Measurements from ENCODE around the gene SUN1. TPM values are rescaled to one million over a fixed set of nuclear protein-coding genes. Genes with fewer than 3 reads are reported as not detected.

SUN1 gene
- total RNA-seq, 1 experiment from 2014 or later: 126 TPM

DNA sequence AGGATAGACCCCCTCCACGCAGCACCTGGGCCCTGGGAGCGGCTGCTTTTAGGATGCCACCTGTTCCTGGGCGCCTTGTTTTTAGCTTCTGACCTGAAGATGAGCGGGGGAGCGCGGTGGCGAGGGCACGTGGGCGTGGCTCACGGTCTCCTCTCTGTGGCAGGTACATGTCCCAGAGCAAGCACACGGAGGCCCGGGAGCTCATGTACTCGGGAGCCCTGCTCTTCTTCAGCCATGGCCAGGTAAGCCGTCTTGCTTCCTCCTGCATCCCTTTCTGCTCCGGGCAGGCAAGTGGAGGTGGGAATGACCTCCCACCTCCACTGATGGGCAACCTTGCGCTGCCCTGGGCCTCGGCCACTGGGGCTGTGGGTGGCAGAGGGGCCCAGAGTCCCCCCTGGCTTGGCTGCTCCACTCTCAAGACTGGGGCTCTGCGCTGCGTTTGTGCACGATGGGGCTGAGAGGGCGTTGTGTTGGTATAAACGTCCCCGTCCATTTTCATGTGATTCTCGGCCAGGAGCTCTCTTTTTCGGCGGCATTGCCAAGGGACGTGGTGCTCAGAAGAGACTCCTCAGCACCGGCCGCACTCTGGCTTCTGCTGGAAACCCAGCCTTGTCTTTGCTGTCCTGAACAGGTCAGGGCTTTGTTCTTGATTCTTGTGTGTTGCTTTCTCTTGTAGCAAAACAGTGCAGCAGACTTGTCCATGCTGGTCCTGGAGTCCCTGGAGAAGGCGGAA lies 53.8 kb downstream of the SUN1 start:
- ChIA-PET CTCF (interaction anchor here (0.9 kb wide), 1 partner anchor 137 kb away, joined by 3 read pairs; no protein-coding TSS in a partner anchor), POLR2A (interaction anchor here (1.6 kb wide), 1 partner anchor 11 kb away, joined by 3 read pairs; no protein-coding TSS in a partner anchor)
- Mint-ChIP-seq H3K27me3 (ENCODE audit: insufficient read depth, unreplicated experiment) (no peaks in the 10 kb centered on the region), H3K4me1 (ENCODE audit: insufficient read depth, unreplicated experiment) (no peaks in the 10 kb centered on the region), H3K27ac (ENCODE audit: low read depth, unreplicated experiment) (no peak overlapping the region), H3K9me3 (ENCODE audit: unreplicated experiment) (no peaks in the 10 kb centered on the region), H3K4me3 (ENCODE audit: unreplicated experiment) (no peak overlapping the region), H3K36me3 (ENCODE audit: insufficient read depth, unreplicated experiment) (peaks cover 37% of the 10 kb centered on the region)
- no TSS peak for BruUV-seq (replicated peaks)
- intact Hi-C loops (cut with micrococcal nuclease): no loop called here
- DNase-seq (ENCODE audit: unreplicated experiment): no peak
- TF ChIP-seq, protein P1, sequence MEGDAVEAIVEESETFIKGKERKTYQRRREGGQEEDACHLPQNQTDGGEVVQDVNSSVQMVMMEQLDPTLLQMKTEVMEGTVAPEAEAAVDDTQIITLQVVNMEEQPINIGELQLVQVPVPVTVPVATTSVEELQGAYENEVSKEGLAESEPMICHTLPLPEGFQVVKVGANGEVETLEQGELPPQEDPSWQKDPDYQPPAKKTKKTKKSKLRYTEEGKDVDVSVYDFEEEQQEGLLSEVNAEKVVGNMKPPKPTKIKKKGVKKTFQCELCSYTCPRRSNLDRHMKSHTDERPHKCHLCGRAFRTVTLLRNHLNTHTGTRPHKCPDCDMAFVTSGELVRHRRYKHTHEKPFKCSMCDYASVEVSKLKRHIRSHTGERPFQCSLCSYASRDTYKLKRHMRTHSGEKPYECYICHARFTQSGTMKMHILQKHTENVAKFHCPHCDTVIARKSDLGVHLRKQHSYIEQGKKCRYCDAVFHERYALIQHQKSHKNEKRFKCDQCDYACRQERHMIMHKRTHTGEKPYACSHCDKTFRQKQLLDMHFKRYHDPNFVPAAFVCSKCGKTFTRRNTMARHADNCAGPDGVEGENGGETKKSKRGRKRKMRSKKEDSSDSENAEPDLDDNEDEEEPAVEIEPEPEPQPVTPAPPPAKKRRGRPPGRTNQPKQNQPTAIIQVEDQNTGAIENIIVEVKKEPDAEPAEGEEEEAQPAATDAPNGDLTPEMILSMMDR (IDR thresholded peaks at IDR 0.05; ENCODE audit: unreplicated experiment): no peak

DNA sequence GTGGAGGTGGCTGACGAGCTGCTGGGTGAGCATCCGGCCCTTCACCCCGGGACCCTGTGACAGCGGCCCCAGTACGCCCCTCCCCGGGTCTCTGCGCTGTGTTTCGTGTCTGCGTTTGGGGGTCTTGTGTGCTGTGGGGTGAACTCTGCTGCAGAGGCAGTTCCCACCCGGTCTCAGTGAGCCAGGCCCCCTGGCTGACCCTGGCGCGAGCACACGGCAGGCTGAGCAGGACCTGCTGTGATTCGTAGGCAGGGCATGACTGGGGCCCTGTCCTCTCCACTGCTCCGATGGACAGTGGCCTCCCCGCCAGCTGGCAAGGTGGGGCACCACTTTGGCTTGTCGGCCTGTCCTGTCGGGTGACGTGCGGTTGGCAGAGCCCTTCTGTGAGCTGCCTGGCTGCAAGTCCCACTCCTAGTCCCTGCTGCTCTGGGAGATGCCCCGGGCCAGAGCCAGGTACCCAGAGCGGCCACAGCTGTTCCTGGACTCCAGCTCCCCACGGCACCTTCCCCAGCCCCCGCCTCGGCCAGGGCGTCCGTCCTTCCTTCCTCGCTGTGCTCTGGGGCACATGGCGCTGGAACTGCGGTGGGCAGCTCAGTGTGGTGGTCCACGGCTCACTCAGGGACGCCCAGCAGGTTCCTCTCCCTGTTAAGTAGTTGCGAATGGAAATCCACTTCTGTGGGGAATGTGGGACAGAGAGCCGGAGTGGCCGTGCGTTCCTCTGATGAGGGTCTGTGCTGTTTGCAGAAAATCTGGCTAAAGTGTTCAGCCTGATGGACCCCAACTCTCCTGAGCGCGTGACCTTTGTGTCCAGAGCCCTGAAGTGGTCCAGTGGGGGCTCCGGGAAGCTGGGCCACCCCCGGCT lies 54.6 kb downstream of the SUN1 start:
- Mint-ChIP-seq H3K9me3 (ENCODE audit: unreplicated experiment) (no peaks in the 10 kb centered on the region), H3K36me3 (ENCODE audit: insufficient read depth, unreplicated experiment) (peaks cover 42% of the 10 kb centered on the region), H3K27me3 (ENCODE audit: insufficient read depth, unreplicated experiment) (no peaks in the 10 kb centered on the region), H3K4me3 (ENCODE audit: unreplicated experiment) (no peak overlapping the region), H3K4me1 (ENCODE audit: insufficient read depth, unreplicated experiment) (no peaks in the 10 kb centered on the region), H3K27ac (ENCODE audit: low read depth, unreplicated experiment) (no peak overlapping the region)
- TF ChIP-seq, protein P1 (IDR thresholded peaks at IDR 0.05; ENCODE audit: unreplicated experiment): no peak
- DNase-seq (ENCODE audit: unreplicated experiment): no peak
- BruUV-seq (replicated peaks): no TSS peak
- ChIA-PET POLR2A (no interaction called here), CTCF (interaction anchor here (0.9 kb wide), 1 partner anchor 136 kb away, joined by 3 read pairs; no protein-coding TSS in a partner anchor)
- intact Hi-C loops (cut with micrococcal nuclease): no loop called here

DNA sequence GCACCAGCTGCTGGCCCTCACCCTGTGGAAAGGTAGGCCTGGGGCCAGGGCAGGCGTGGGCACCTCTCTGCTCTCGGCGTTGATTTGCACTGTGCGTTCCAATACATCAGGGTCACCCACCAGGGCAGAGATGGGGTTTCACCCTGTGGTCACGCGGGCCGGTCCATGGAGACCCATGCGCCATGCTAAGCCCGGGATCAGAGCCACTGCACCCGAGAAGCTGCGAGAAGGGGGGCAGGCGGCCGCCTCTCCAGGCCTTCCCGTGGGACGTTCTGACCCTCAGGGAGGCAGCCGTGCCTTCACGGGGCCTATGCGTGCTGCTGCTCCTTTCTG lies 55.2 kb downstream of the SUN1 start:
- H3K9me3 Mint-ChIP-seq (ENCODE audit: unreplicated experiment): no peaks in the 10 kb centered on the region
- no TSS peak for BruUV-seq (replicated peaks)
- peaks cover 3% of the 10 kb centered on the region for H3K4me1 Mint-ChIP-seq (ENCODE audit: insufficient read depth, unreplicated experiment)
- peaks cover 46% of the 10 kb centered on the region for H3K36me3 Mint-ChIP-seq (ENCODE audit: insufficient read depth, unreplicated experiment)
- H3K27me3 Mint-ChIP-seq (ENCODE audit: insufficient read depth, unreplicated experiment): no peaks in the 10 kb centered on the region
- ChIA-PET CTCF (interaction anchor here (0.9 kb wide), 1 partner anchor 135 kb away, joined by 3 read pairs; no protein-coding TSS in a partner anchor), POLR2A (no interaction called here)
- intact Hi-C loops (cut with micrococcal nuclease): no loop called here
- H3K27ac Mint-ChIP-seq (ENCODE audit: low read depth, unreplicated experiment): no peak overlapping the region
- no peak overlapping the region for H3K4me3 Mint-ChIP-seq (ENCODE audit: unreplicated experiment)
- DNase-seq (ENCODE audit: unreplicated experiment): no peak
- TF ChIP-seq, protein P1 (IDR thresholded peaks at IDR 0.05; ENCODE audit: unreplicated experiment): no peak

All from MCF 10A (cell line).